HG02938 (cell line): Measurements from ENCODE around the gene L3MBTL2.

Source experiments
- ATAC-seq: cut with Tn5 transposase; IDR thresholded peaks from one replicate; pipeline ENCODE4 v1.9.1; 2021; ENCODE audit warnings: mild to moderate bottlenecking, moderate library complexity; ENCODE audit not compliant: unreplicated experiment

Gene L3MBTL2

DNA sequence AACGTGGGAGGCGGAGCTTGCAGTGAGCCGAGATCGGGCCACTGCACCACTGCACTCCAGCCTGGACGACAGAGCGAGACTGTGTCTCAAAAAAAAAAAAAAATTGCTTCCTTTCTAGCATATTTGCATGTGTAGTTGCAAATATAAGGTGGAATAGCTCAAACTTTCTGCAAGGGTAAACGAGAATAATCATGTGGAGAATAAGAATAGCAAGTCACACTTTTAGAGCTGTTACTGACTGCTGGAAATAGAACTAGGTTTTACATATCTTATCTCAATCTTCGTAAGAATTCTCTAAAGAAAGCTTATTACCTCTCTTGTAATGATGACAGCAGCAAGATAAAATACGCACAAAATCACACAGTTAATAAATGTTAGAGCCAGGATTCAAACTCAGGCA lies 1.6 kb downstream of the L3MBTL2 start:
- no peak for ATAC-seq

DNA sequence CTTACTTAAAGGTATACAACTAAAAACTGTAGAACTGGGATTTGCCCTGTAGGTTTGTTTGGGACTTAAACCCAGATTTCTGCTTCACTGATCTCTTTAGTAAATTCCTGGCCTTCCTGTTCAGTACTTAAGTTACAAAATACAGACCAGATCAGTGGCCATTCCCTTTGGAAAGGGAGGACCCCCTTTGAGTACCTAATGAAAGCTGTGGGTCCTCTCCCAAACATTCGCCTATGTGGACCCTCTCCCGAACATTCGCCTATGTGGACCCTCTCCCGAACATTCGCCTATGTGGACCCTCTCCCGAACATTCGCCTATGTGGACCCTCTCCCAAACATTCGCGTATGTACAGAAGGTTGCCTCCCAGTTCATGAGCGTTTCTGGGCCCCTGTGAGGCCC lies 10.3 kb downstream of the L3MBTL2 start:
- no peak for ATAC-seq

DNA sequence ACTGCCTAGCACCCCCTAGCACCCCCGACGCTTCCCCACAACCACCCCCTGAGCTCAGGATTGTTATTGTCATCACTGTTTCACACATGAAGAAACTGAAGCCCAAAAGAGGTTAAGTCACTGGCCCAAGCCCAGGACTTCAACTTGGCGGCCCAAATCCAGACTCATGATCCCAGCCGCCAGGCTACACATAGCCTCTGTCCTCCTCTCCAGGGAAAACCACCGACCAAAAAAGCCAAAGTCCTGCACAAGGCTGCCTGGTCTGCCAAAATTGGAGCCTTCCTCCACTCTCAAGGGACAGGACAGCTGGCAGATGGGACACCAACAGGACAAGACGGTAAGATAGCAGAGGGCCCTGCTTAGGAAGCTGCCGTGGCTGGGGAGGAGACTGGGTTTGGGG lies 10.8 kb downstream of the L3MBTL2 start:
- no peak for ATAC-seq

DNA sequence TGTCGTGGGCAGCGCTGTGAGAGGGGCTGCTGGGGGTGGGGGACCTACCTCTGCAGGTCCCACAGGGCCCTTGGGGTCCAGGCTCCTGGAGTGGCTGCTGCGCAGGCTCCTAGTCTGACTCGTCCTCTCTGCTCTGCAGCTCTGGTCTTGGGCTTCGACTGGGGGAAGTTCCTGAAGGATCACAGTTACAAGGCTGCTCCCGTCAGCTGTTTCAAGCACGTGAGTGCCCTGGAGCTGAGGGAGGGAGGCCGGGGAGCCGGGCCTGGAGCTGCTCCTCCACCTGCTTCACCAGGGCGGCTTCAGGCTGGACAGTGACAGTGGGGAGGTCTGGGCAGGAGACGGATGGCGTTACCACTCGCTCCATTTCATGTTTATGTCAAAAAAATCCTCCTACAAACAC lies 11.9 kb downstream of the L3MBTL2 start:
- ATAC-seq: no peak

DNA sequence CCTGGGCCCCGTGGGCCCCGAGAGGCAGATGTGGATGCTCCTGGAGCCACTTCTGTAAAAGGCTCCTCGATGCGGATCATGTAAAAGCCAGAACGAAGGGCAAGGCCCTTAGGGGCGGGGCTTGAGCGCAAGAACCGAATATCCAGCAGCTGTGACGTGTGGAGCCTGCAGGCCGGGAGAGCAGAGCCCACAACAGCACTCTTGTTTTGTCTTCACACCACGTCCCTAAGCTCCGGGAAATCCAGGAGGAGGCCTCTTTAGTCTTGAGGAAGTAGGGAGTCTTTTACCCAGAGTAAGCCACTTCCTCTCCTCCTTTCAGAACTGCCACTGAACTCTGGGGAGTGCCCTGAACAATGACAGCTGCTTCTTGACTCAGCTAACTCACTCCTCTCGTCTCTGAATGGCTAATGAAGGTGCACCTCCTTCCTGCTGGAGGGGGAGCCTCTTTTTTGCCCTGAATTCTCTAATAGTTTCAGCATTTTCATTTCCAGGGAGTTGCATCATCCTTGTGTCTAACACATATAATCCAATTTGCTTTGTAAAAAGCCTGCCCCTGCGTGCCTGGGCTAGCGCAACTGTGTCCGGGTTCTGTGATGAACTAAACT lies 12.5 kb downstream of the L3MBTL2 start:
- ATAC-seq: no peak

DNA sequence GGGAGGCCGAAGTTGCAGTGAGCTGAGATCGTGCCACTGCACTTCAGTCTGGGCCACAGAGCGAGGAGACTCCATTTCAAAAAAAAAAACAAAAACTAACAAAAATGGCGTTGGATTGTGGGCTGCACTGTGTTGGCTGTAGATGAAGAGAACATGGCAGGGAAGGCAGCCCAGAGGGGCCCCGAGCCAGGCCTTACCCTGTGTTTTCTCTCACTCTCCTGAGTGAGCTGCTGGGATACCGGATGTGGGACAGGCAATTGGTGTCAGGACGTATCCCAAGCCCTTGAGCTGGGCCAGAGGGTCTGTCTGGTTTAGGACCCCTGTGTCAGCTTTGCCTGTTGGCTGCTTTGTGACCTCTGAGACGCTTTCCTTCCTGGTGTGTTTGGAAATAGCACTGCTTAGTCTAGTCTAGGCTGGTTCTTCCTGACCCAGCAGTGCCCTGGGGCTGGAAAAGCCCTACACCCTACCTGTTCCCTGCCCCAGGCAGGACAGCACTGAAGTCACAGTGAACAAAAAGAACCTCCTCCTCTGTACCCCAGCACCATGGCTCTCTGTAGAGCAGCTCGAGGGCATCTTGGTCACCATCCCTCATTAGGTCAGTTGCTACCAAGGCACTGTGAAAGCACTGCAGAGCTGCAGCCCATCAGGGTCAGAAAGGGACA lies 17.9 kb downstream of the L3MBTL2 start:
- ATAC-seq: no peak

DNA sequence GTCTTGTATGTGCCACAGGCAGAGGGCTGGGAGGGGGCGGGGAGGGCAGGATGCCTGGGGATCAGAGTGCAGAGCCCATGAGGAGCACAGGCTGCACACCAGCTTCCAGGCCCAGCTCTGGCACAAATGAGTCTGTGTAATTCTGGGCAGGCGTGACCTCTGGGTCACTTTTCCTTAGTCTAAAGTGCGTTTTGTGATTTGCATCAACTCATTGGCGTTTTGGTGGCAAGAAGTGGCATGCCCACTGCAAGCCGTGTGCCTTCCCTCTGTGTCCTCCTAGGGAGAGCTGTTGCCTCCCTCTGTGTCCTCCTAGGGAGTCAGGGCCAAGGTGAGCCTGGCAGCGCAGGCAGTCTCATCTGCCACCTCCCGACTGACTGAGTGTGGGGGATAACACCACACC lies 18.4 kb downstream of the L3MBTL2 start:
- ATAC-seq: no peak

DNA sequence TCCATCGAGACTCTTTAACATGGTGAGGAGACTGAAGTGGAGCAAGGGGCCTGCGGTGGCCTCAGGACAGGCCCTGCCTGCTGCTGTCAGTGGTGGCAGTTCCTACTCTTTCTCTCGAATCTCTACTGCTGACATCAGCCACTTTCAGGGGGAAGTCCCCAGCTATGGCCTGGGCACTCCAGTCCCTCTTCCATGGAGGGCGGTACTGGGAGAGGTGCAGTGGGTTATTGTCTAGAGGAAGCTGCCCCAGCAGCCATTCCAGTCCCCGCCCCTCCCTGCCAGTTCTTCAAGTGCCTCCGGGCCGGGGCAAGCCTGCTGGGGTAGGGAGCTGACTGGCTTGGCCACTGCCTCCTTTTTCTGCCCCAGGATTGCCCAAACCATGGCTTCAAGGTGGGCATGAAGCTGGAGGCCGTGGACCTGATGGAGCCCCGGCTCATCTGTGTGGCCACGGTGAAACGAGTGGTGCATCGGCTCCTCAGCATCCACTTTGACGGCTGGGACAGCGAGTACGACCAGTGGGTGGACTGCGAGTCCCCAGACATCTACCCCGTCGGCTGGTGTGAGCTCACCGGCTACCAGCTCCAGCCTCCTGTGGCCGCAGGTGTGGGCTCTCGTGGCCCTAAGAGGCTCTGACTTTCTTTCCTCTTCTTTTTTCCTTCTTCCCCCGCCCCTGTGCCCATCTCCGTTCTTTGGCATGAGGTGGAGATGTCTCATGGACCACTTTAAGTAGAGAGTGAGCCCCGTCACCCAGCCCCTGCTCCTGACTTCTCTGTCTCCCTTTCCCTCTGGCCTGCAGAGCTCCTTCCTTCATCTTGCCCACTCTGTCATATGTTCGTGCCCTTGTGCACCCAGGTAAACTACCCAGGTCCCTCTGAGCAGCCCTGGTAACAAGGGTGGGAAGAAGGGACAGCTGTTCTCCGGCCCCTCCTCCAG lies 21.9 kb downstream of the L3MBTL2 start:
- ATAC-seq: no peak

DNA sequence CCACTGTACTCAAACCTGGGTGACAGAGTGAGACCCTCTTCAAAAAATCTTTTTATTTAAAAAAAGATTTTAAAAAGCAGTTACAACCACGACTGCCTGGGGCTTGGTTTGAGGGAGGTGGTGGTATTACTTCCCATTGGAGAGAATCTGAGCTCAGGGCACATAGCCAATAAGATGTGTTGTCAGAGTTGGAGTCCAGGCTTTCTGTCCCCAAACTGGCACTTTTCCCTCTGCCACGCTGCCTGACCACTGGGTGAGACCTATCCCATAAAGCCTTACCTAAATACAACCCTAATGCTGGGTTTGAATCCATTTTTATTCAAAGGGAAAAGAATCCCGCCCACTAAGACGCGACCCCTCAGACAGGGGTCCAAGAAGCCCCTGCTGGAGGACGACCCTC lies 24.1 kb downstream of the L3MBTL2 start:
- no peak for ATAC-seq

DNA sequence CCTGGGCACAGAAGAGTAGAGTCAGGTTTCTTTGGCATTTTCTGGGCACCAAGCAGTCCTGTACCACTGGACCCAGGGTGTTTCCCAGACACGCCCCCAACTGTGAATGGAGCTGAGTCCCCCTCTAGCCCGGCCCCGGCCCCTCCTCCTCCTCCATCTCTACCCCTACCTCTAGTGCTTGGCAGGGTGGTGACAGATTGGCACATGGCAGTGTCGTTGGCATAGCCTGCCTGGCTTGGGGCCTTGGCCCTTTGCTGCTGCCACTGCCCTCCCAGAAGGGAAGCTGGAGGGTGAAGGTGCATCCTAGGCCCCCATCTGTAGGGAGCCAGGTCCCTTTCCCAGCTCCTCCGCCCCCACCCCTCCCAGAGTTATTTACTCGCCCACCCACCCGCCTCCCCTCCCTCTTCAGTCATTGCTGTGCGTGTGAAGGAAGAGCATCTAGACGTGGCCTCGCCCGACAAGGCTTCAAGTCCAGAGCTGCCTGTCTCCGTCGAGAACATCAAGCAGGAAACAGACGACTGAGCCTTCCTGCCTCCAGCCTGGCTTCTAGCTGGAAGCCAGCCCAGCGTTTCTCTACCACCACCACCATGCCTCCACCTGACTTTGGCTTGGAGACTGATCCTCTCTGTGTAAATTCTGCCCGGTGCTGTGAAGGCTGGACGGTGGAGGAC lies 24.8 kb downstream of the L3MBTL2 start:
- ATAC-seq: no peak

DNA sequence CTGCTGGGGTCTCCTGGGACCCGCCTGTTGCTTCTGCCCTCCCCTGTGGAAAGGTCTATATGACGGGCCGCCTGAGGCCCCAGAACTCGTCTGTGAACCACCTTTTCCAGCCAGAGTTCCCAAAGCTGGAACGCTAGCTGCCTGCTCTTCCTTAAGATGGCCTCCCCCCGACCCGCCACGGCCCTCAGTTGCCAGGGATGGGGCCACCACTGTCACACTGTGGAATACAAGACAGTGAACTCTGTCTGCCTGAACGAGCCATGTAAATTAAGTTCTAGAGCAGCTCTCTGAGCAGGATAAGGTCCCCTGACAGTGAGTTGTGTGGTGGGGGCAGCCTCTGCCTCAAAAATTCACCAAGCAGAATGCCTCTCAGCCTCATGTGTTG lies 25.3 kb downstream of the L3MBTL2 start:
- ATAC-seq: no peak

DNA sequence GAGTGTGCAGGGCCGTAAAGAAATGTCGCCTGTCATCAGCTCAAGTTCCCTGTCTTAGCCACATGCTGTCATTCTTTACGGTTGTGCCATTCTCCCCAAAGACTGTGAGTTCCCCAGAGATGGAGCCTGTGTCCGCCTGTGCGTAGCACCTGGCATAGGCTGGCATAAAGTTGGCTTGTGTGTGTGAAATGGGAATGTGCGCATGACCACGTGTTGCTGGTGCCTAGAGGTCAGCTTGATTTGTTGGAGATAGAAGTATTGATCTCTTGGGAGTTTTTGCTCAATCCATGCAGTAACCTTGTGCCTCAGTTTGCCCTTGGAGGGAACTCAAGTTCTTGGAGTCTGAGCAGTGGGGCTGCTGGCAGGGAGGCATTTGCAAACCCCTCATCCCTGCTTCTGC lies 26.3 kb downstream of the L3MBTL2 start:
- ATAC-seq: no peak

DNA sequence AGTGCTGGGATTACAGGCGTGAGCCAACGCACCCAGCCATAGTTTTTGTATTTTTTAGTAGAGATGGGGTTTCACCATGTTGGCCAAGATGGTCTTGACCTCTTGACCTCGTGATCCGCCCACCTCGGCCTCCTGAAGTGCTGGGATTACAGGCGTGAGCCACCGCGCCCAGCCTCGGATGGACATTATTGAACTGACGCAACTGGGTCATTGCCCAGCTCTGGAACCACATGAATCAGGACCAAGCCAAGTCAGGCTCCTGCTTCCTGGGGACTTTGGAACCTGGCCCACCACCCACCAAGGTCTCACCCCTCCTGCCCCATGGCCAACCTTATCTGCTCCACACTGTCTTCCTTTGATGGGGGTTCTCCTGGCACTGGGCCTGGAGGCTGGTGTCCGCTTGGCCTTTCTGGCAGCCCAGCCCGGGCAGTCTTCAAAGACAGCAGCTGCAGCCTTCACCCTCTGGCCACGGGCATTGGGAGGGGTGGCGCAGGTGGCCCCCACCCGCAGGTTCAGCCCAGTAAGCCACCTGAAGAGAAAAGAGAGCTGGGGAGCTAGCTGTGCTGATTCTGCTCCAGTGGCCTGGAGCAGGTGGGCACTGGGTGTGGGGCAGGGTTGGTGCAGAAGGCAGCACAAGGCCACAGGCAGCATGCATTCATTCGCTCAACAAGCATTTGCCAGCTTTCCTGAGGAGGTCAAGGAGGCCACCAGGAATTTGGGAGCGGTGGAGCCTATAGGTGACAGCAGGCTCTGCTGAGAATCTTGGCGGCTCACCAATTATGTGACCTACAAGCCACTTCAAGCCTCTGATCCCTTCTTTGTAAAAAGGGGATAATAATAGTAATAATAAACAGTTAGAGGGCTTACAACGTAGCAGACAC lies 29.9 kb downstream of the L3MBTL2 start:
- ATAC-seq: no peak

DNA sequence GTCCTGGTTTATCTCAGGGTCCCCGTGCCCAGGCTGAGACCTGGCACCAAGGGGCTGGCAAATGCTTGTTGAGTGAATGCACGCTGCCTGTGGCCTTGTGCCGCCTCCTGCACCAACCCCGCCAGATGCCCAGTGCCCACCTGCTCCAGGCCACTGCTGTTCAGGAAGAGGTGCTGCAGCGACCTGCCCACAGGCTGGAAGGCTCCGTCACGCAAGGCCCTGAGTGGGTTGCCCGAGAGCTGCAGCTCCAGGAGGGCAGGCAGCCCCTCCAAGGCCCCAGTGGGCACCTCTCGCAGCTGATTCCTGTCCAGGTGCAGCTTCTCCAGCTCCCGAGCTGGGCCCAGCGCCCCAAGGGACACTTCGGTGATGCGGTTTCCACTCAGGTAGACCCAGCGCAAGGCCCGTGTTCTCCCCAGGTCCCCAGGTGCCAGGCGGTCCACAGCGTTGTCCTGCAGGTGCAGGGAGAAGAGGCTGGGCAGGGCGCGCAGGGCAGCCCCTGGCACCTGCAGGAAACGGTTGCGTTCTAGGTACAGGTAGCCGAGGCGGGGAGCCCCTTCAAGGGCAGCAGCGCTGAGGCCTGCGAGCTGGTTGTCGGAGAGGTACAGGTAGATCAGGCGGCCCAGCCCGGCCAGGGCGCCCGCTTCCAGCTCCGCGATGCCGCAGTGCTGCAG lies 32.1 kb downstream of the L3MBTL2 start:
- ATAC-seq: no peak

DNA sequence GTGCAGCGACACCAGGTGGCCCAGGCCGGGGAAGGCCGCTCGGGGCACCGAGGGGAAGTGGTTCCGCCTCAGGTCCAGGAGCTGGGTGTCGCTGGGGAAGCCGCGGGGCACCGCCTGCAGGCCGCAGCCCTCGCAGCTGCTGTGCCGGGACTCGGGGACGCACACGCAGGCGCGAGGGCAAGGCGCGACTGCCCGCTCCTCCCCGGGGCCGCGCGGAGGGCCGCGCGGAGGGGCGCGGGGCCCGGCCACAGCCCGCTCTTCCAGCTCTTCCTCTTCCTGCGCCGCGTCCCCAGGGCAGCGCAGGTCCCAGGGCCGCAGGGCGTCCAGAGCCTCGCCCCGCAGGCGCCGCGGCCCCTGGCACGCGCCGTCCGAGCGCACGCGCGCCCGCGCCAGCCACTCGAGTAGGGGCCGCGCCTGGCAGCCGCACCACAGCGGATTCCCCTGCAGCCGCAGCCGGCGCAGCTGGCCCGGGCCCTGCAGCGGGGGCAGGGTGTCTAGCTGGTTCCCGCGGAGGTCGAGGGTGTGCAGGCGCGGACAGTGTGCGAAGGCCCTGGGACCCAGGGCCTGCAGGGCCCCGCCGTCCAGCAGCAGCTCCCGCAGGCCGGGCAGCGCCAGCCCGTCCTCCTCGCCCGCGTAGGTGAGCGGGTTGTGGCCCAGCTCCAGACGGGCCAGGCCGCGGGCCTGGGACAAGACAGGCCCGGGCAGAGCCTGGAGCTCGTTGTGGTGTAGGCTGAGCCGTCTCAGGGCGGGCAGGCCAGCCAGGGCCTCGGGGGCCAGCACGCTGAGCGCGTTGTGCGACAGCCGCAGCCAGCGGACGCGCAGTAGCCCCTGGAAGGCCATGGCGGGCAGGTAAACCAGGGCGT lies 32.8 kb downstream of the L3MBTL2 start:
- no peak for ATAC-seq

DNA sequence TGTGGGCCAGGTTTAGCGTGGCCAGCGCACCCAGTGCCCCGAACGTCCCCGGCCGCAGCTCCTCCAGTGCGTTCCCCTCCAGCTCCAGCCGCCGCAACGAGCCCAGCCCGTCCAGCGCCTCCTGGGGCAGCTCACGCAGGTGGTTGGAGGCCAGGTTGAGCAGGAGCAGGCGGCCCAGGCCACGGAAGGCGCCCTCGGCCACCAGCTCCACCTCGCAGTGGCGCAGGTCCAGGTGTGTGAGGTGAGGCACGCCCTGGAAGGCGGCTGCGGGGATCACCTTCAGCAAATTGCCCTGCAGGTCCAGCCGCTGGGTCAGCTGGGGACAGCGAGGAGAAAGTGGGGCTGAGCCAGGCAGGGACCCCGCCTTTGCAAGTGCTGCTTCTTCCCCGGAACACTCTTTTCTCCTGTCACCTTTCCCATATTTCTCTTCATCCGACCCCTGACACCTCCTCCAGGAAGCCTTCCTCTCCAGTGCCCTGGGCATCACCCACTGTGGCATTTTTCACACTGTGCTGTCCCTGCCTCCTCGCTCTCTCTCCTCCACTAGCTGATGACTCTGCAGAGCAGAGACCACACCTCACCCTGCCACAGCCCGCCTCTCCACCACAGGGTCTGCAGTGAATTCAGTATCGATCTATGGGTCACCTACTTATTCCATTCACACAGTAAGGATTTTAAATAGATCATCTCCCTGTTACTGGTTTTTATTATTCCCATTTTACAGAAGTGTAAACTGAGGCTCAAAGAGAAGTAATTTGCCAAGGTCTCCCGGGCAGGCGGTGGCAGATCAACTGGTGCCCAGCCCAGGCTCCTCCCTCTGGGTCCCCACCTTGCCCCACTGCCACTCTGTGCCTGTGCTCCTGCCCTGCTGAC lies 33.7 kb downstream of the L3MBTL2 start:
- ATAC-seq: no peak

DNA sequence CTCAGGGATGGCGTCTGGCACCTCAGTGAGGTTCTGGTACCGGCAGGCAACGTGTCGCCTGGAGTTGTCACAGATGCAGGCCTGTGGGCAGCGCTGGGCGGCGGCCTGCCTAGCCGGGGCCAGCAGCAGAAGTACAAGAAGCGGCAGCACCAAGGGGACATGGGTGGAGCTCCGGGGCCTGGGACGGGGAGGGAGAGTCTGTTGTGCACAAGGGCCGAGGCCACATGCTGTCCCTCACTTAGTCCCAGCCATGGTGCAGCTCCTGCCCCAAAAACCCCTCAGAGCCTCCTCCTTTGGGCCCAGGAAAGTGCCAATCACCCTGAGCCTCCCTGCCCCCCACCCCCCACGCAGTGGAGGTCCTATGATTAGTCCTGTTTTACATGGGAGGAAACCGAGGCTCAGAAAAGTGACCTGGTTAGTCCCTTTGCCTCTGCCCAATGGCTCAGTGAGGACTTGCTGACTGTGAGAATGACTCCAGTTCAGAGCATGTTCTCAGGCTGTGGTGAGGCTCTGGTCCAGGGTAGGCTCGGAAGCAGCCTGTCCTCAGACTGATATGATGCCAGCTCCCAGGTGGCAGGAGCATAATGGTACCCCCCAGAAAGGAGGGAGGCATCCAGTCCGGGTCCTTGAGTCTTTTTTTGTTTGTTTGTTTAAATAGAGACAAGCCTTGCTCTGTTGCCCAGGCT lies 34.5 kb downstream of the L3MBTL2 start:
- ATAC-seq: no peak
